Measurements from ENCODE around the gene DMC1. TPM values are rescaled to one million over a fixed set of nuclear protein-coding genes. Genes with fewer than 3 reads are reported as not detected.

Gene DMC1
- total RNA-seq, 1 experiment from 2014 or later: 4.4 TPM

DNA sequence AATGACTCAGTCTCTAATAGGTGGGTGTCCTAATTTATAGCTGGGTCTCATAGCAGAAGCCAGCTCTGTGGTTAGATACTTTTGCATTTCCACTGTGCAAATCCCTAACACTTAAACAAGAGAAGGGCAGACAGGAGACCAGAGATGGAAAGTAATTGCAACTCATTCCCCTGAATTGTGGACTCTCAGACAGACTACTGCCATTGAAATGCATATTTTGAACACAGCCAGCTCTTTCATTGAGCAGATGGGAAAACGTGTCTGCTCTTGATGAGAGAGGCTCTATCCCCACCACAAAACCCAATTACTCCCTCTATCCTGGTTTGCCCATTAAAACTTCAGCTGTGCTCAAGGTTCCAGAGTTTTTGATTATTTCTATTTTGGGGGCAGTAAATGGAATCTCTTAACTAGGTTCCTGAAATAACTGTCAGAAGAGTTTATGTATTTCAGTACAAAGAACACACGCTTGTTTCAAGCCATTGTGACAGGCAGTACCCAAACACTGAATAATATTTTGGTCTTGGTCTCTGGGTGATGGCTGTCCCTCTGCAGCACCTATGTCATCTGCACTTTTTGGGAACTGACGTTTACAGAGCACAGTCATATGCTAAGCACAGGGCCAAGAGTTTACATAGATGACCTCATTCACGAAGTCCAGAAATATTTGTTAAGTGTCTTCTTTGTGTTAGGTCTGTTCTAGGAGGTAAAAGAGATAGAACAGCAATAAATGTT, 44.5 kb upstream of the DMC1 start:
- CTCF ChIA-PET: no interaction called here
- Mint-ChIP-seq H3K4me1 (ENCODE audit: low read depth, unreplicated experiment) (no peaks in the 10 kb centered on the region), H3K4me3 (ENCODE audit: low read depth, unreplicated experiment) (no peak overlapping the region), H3K27me3 (ENCODE audit: unreplicated experiment) (no peaks in the 10 kb centered on the region), H3K9me3 (ENCODE audit: low read depth, unreplicated experiment) (peaks cover 4% of the 10 kb centered on the region), H3K36me3 (ENCODE audit: insufficient read depth, unreplicated experiment) (peaks cover 24% of the 10 kb centered on the region), H3K27ac (ENCODE audit: unreplicated experiment) (no peak overlapping the region)
- DNase-seq: no peak
- intact Hi-C loops (cut with micrococcal nuclease; ENCODE audit: unreplicated experiment): no loop called here
- BruUV-seq (replicated peaks): no TSS peak
- TF ChIP-seq, protein P1, sequence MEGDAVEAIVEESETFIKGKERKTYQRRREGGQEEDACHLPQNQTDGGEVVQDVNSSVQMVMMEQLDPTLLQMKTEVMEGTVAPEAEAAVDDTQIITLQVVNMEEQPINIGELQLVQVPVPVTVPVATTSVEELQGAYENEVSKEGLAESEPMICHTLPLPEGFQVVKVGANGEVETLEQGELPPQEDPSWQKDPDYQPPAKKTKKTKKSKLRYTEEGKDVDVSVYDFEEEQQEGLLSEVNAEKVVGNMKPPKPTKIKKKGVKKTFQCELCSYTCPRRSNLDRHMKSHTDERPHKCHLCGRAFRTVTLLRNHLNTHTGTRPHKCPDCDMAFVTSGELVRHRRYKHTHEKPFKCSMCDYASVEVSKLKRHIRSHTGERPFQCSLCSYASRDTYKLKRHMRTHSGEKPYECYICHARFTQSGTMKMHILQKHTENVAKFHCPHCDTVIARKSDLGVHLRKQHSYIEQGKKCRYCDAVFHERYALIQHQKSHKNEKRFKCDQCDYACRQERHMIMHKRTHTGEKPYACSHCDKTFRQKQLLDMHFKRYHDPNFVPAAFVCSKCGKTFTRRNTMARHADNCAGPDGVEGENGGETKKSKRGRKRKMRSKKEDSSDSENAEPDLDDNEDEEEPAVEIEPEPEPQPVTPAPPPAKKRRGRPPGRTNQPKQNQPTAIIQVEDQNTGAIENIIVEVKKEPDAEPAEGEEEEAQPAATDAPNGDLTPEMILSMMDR (IDR thresholded peaks at IDR 0.05; ENCODE audit: unreplicated experiment): no peak

DNA sequence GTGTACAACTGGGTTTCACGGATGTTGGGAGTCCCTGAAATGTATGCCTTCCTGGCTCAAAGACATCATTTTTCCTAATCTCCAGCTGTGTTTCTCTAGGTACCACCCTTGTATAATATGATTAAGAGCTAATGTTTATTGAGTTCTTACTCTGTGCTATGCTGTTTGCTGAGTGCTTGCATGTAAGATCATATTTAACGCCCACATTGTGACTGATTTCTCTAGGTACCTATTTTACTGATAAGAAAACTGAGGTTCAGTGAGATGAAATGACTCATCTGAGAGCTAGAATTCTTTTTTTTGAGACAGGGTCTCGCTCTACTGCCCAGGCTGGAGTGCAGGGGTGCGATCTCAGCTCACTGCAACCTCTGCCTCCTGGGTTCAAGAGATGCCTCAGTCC, 43.6 kb upstream of the DMC1 start:
- H3K9me3 Mint-ChIP-seq (ENCODE audit: low read depth, unreplicated experiment): peaks cover 4% of the 10 kb centered on the region
- CTCF ChIA-PET: interaction anchor here (0.6 kb wide), 1 partner anchor 97 kb away, joined by 4 read pairs; no protein-coding TSS in a partner anchor

DNA sequence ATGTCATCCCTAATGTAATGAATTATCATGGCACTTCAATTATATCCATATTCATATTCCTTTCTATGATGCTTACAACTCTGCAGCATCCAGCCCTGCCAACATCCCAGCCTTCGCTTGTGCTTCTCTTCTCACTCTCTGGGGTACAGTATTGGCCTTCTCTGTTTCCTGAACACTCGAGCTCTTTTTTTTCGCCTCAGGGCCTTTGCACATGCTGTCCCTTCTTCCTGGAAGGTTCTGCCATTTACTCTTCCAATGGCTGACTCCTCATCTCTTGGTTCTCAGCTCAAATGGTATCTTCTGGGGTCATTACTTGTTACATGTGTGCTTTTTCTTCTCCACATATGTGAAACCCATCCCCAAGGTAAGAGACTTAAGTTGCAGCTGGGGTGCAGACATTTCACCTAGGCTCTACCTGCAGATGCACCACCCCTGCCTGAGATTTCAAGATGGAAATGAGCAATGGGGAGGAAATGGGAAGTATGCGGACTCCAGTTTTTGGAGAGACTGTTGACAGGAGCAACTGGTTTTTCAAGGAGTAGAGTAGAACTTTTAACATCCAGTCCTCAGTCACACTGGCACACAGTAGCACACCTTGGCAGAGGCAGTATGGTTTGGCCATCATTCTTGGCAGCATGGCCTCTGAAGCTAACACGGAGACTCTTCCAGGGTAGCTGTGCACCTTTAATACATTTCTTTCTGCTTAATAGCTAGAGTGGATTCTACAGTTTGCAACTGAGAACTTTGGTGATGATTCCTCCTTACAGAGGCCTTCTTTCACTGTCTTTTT, 42.4 kb upstream of the DMC1 start:
- DNase-seq: no peak
- H3K4me1 Mint-ChIP-seq (ENCODE audit: low read depth, unreplicated experiment): no peaks in the 10 kb centered on the region
- H3K36me3 Mint-ChIP-seq (ENCODE audit: insufficient read depth, unreplicated experiment): peaks cover 13% of the 10 kb centered on the region
- no peaks in the 10 kb centered on the region for H3K9me3 Mint-ChIP-seq (ENCODE audit: low read depth, unreplicated experiment)
- TF ChIP-seq, protein P1 (IDR thresholded peaks at IDR 0.05; ENCODE audit: unreplicated experiment): no peak
- BruUV-seq (replicated peaks): no TSS peak
- no peaks in the 10 kb centered on the region for H3K27me3 Mint-ChIP-seq (ENCODE audit: unreplicated experiment)
- no peak overlapping the region for H3K4me3 Mint-ChIP-seq (ENCODE audit: low read depth, unreplicated experiment)
- CTCF ChIA-PET: interaction anchor here (0.6 kb wide), 1 partner anchor 112 kb away, joined by 3 read pairs; no protein-coding TSS in a partner anchor
- intact Hi-C loops (cut with micrococcal nuclease; ENCODE audit: unreplicated experiment): no loop called here
- no peak overlapping the region for H3K27ac Mint-ChIP-seq (ENCODE audit: unreplicated experiment)

More for the DNA sequence above, 43.6 kb upstream of the DMC1 start:
- H3K36me3 Mint-ChIP-seq (ENCODE audit: insufficient read depth, unreplicated experiment): peaks cover 22% of the 10 kb centered on the region
- TF ChIP-seq, protein P1 (IDR thresholded peaks at IDR 0.05; ENCODE audit: unreplicated experiment): no peak
- intact Hi-C loops (cut with micrococcal nuclease; ENCODE audit: unreplicated experiment): no loop called here
- H3K4me1 Mint-ChIP-seq (ENCODE audit: low read depth, unreplicated experiment): no peaks in the 10 kb centered on the region
- no peaks in the 10 kb centered on the region for H3K27me3 Mint-ChIP-seq (ENCODE audit: unreplicated experiment)
- H3K27ac Mint-ChIP-seq (ENCODE audit: unreplicated experiment): no peak overlapping the region
- no peak for DNase-seq
- BruUV-seq (replicated peaks): no TSS peak
- H3K4me3 Mint-ChIP-seq (ENCODE audit: low read depth, unreplicated experiment): no peak overlapping the region

DNA sequence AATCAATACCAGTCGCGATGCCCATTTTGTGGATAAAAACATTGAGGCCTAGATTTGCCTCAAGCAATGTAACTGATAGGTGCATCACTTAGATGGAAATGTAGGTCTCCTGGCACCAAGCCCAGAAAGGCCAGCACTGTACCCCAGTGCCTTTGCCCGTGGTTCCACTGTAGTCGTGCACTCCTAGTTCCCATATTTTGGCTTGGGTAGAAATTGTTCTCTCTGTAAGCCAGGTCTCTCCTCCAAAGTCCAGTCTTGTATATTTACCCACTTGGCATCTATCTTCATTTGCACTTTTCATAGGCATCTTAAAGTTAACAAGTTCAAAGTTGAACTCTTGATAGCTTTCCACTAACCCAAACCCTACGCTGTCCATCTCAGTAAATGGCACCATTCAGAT, 41.6 kb upstream of the DMC1 start:
- H3K36me3 Mint-ChIP-seq (ENCODE audit: insufficient read depth, unreplicated experiment): peaks cover 16% of the 10 kb centered on the region

More for the DNA sequence above, 41.6 kb upstream of the DMC1 start:
- Mint-ChIP-seq H3K27me3 (ENCODE audit: unreplicated experiment) (no peaks in the 10 kb centered on the region), H3K9me3 (ENCODE audit: low read depth, unreplicated experiment) (no peaks in the 10 kb centered on the region), H3K27ac (ENCODE audit: unreplicated experiment) (no peak overlapping the region), H3K4me1 (ENCODE audit: low read depth, unreplicated experiment) (peaks cover 2% of the 10 kb centered on the region), H3K4me3 (ENCODE audit: low read depth, unreplicated experiment) (no peak overlapping the region)
- CTCF ChIA-PET: no interaction called here
- TF ChIP-seq, protein P1 (IDR thresholded peaks at IDR 0.05; ENCODE audit: unreplicated experiment): no peak
- intact Hi-C loops (cut with micrococcal nuclease; ENCODE audit: unreplicated experiment): no loop called here
- DNase-seq: no peak
- BruUV-seq (replicated peaks): no TSS peak
